Tibial nerve (tissue), 4 donors: ENCODE data around the gene KCTD2.

Experiments used
- EP300 ChIP-seq, 2 donors: sonication (generic); formaldehyde crosslinking; IDR thresholded peaks; one replicate each; pipeline ENCODE4 v1.6.1; 2017; ENCODE audit warnings: antibody characterized with exemption in 2 of 2, mild to moderate bottlenecking in 1 of 2
- POLR2A ChIP-seq, 2 donors: fragments of 450-650 bp; IDR thresholded peaks; one replicate each; pipeline ENCODE4 v1.6.1; 2017; ENCODE audit warnings: antibody characterized with exemption in 2 of 2, mild to moderate bottlenecking in 2 of 2, moderate library complexity in 2 of 2
- TF ChIP-seq, protein P1 (sequence below), 5 experiments: fragments of 200-600 bp in 3 of 5; fragments of 450-650 bp in 2 of 5; sonication (generic) in 3 of 5; IDR thresholded peaks; one replicate each; pipeline ENCODE4 v1.5.1; 2016 to 2019; ENCODE audit warnings: antibody characterized with exemption in 5 of 5, mild to moderate bottlenecking in 3 of 5, moderate library complexity in 2 of 5

DNA sequence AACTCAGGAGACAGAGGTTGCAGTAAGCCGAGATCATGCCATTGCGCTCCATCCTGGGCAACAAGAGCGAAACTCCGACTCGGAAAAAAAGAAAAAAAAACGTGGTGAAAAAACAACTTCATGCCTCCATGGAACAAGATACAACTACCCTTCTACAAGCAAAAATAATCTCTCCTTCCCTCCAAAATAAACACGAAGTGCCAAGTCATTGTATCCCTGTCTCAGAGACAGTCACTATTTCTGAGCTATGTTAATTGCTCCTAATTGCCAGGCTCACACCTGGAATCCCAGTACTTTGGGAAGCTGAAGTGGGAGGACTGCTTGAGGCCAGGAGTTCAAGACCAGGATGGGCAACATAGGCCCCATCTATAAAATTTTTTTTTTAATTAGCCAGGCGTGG is 21.7 kb downstream of the KCTD2 start:
- TF ChIP-seq POLR2A (IDR thresholded peaks at IDR 0.05), result no peak
- TF ChIP-seq, protein P1, sequence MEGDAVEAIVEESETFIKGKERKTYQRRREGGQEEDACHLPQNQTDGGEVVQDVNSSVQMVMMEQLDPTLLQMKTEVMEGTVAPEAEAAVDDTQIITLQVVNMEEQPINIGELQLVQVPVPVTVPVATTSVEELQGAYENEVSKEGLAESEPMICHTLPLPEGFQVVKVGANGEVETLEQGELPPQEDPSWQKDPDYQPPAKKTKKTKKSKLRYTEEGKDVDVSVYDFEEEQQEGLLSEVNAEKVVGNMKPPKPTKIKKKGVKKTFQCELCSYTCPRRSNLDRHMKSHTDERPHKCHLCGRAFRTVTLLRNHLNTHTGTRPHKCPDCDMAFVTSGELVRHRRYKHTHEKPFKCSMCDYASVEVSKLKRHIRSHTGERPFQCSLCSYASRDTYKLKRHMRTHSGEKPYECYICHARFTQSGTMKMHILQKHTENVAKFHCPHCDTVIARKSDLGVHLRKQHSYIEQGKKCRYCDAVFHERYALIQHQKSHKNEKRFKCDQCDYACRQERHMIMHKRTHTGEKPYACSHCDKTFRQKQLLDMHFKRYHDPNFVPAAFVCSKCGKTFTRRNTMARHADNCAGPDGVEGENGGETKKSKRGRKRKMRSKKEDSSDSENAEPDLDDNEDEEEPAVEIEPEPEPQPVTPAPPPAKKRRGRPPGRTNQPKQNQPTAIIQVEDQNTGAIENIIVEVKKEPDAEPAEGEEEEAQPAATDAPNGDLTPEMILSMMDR (IDR thresholded peaks at IDR 0.05), result no peak
- TF ChIP-seq EP300 (IDR thresholded peaks at IDR 0.05), result no peak
